Thoracic aorta (tissue), 2 donors: ENCODE results near the gene B3GALNT2. TPM values are rescaled to one million over a fixed set of nuclear protein-coding genes. Genes with fewer than 3 reads are reported as not detected.
"Not testable (repeated sequence)": the region's sequence is repeated elsewhere in the genome, so short reads cannot be mapped to it uniquely, and the experiment has no call there.

Experiments used
- ATAC-seq: fragments of 150-250 bp; one replicate; pipeline ENCODE4 v1.8.0; 2017; ENCODE audit warnings: low read depth; ENCODE audit not compliant: insufficient number of reproducible peaks, low FRiP score
- DNase-seq: peaks from one replicate; pipeline ENCODE4 v3.0.0-alpha.2; 2020; ENCODE audit warnings: low spot score
- H3K27ac ChIP-seq, 2 donors: fragments of 200-600 bp; sonication (generic); 1 replicate in 1 of 2; 2 replicates in 1 of 2; pipeline ENCODE4 v1.5.1; 2016; ENCODE audit warnings: mild to moderate bottlenecking in 2 of 2, moderate library complexity in 2 of 2
- H3K27me3 ChIP-seq: fragments of 200-600 bp; sonication (generic); replicated peaks from 2 replicates; pipeline ENCODE4 v1.6.0; 2016; ENCODE audit warnings: mild to moderate bottlenecking; ENCODE audit not compliant: insufficient read depth
- H3K36me3 ChIP-seq: fragments of 200-600 bp; sonication (generic); one replicate; pipeline ENCODE4 v1.5.1; 2016
- H3K4me1 ChIP-seq, 2 donors: fragments of 200-600 bp; sonication (generic); 1 replicate in 1 of 2; 2 replicates in 1 of 2; pipeline versions ENCODE4 v1.5.1 to v1.6.0; 2016; ENCODE audit warnings: low read depth in 2 of 2, mild to moderate bottlenecking in 1 of 2; ENCODE audit not compliant: control insufficient read depth in 1 of 2
- H3K4me3 ChIP-seq: fragments of 200-600 bp; sonication (generic); 2 replicates; pipeline ENCODE4 v1.5.1; 2016; ENCODE audit warnings: mild to moderate bottlenecking
- H3K9me3 ChIP-seq: fragments of 200-600 bp; sonication (generic); 2 replicates; pipeline ENCODE4 v1.5.1; 2016
- total RNA-seq, 2 donors: library from RNA; depleted of rRNA; stranded (reverse); fragments of >200 nt; gene quantifications; one replicate each; pipeline versions ENCODE4 v1.1.0 to v1.2.3, GENCODE V29; 2016
- TF ChIP-seq, protein P1 (sequence below): fragments of 200-600 bp; sonication (generic); IDR thresholded peaks from one replicate; pipeline ENCODE4 v1.5.1; 2019; ENCODE audit warnings: antibody characterized with exemption

The B3GALNT2 gene
- total RNA-seq, 2 donors from 2014 or later, result 50.5 to 50.7 TPM

DNA sequence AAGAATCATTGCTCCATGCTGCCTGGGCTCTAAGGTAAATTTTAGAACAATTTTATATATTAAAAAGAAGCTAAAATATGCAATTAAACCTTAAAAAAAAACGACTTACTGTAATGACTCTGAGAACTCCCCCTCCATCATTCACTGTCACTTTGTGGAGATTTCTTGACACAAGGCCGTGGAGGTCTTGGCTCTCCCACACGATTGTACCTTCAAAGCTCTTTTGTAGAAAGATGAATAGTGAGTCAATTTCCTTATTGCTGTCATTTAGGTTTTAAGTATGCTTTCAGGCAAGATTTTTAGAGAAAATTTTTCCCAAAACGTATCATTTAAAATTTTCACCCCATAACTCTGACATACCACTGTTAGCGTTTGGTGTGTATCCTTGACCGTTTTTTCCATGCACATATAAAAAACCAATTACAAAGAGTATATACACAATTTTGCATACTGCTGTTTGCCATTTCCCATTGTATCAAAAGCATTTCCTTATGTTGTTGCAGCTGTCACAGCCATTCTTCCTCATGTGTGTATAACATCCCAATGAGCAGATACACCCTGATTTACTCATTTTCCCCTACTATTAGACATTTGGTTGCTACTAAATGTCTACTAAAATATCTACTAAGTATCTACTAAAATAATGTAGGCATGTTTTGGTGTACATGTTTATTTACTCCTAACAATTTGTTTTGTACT is 33.4 kb downstream of the B3GALNT2 start:
- TF ChIP-seq, protein P1, sequence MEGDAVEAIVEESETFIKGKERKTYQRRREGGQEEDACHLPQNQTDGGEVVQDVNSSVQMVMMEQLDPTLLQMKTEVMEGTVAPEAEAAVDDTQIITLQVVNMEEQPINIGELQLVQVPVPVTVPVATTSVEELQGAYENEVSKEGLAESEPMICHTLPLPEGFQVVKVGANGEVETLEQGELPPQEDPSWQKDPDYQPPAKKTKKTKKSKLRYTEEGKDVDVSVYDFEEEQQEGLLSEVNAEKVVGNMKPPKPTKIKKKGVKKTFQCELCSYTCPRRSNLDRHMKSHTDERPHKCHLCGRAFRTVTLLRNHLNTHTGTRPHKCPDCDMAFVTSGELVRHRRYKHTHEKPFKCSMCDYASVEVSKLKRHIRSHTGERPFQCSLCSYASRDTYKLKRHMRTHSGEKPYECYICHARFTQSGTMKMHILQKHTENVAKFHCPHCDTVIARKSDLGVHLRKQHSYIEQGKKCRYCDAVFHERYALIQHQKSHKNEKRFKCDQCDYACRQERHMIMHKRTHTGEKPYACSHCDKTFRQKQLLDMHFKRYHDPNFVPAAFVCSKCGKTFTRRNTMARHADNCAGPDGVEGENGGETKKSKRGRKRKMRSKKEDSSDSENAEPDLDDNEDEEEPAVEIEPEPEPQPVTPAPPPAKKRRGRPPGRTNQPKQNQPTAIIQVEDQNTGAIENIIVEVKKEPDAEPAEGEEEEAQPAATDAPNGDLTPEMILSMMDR, result no peak
- Histone ChIP-seq H3K27ac (no peak overlapping the region), H3K4me1 (no peaks in the 10 kb centered on the region), H3K9me3 (no peaks in the 10 kb centered on the region), H3K4me3 (no peak overlapping the region), H3K27me3 (no peaks in the 10 kb centered on the region), H3K36me3 (peaks cover 6% of the 10 kb centered on the region)
- ATAC-seq (no peak), DNase-seq (no peak)

DNA sequence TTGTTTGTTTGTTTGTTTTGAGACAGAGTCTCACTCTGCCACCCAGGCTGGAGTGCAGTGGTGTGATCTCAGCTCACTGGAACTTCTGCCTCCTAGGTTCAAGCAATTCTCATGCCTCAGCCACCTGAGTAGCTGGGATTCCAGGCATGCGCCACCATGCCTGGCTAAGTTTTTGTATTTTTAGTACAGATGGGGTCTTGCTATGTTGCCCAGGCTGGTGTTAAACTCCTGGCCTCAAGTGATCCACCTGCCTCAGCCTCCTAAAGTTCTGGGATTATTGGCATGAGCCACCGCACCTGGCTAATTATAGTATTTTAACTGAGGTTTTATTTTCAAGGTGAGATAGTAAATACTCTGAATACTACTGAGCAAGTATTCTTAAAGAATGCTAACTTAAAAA is 34.4 kb downstream of the B3GALNT2 start:
- not testable (repeated sequence) for DNase-seq, H3K4me1 ChIP-seq, H3K27ac ChIP-seq, H3K27me3 ChIP-seq, ATAC-seq, H3K4me3 ChIP-seq, H3K36me3 ChIP-seq, H3K9me3 ChIP-seq

DNA sequence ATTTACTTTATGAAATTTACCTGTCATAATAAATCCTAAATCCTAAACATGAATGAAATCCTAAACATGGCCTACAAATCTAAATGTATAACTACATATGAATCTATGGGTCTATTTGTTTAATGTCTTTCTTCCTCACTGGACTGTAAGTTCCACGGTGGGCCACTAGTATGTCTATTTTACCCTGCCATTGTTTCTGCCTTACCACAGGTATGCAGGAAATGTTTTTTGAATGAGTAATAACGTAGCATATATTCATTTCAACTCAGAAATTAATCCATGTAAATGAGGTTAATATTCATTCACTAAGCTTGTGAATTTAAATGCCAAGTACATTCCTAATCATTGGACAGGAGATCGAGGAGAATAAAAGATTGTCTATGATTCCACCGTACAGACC is 35.3 kb downstream of the B3GALNT2 start:
- Histone ChIP-seq H3K27ac (no peak overlapping the region), H3K9me3 (no peaks in the 10 kb centered on the region), H3K4me1 (no peaks in the 10 kb centered on the region), H3K4me3 (no peak overlapping the region), H3K27me3 (no peaks in the 10 kb centered on the region), H3K36me3 (peaks cover 9% of the 10 kb centered on the region)
- DNase-seq (no peak), ATAC-seq (no peak)
- TF ChIP-seq, protein P1, result no peak

DNA sequence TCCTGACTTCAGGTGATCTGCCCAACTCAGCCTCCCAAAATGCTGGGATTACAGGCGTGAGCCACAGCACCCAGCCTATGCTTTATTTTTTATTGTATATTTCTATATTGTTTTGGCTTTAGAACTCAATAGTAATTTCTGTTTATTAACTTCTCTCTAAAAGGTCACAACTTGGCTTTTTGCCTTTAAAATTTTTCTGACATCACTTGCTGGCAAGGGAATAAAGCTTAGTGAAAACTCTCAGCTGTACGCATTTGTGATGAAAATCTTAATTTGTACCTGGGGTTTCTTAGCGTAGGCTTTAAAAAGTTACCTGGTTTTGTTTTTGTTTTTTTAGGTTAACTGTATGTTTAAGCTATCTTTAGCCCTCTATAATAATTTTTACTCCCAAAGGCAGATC is 36.2 kb downstream of the B3GALNT2 start:
- ATAC-seq (no peak), DNase-seq (no peak)
- Histone ChIP-seq H3K36me3 (peaks cover 6% of the 10 kb centered on the region), H3K9me3 (no peaks in the 10 kb centered on the region), H3K27ac (no peak overlapping the region), H3K27me3 (no peaks in the 10 kb centered on the region), H3K4me3 (no peak overlapping the region), H3K4me1 (no peaks in the 10 kb centered on the region)
- TF ChIP-seq, protein P1, result no peak

DNA sequence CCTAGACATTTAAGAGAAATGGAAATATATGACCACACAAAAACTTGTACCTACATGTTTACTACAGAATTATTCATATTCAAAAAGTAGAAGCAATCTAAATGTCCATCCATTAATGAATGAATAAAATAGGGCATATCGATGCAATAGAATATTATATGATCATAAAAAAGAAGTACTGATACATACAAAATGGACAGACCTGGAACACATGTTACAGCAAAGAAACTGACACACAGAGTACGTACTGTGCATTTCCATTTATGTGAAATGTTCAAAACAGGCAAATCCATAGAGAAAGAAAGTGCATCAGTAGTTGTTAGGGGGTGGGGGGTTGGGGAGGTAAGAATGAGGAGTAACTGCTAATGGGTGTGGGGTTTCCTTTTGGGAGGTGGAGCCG is 39.2 kb downstream of the B3GALNT2 start:
- peaks cover 6% of the 10 kb centered on the region for H3K36me3 ChIP-seq
- H3K27me3 ChIP-seq, result no peaks in the 10 kb centered on the region
- H3K4me3 ChIP-seq, result no peak overlapping the region
- no peak for ATAC-seq
- DNase-seq, result no peak
- H3K27ac ChIP-seq, result no peak overlapping the region
- TF ChIP-seq, protein P1, result no peak
- H3K9me3 ChIP-seq, result no peaks in the 10 kb centered on the region
- no peaks in the 10 kb centered on the region for H3K4me1 ChIP-seq

DNA sequence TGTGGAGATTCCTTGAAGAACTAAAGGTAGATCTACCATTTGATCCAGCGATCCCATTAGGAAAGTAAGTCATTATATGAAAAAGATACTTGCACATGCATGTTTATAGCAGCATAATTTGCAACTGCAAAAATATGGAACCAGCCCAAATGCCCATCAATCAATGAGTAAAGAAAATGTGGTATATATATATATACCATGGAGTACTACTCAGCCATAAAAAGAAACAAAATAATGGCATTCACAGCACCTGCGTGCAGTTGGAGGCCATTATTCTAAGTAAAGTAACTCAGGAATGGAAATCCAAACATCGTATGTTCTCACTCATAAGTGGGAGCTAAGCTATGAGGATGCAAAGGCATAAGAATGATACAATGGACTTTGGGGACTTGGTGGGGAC is 41.4 kb downstream of the B3GALNT2 start:
- not testable (repeated sequence) for H3K9me3 ChIP-seq, ATAC-seq, H3K27ac ChIP-seq

More for the DNA sequence above, 41.4 kb downstream of the B3GALNT2 start:
- not testable (repeated sequence) for H3K36me3 ChIP-seq, H3K27me3 ChIP-seq, H3K4me1 ChIP-seq, DNase-seq, H3K4me3 ChIP-seq
